Hepatocyte (in vitro differentiated cells): Measurements from ENCODE around the gene ABHD13. TPM values are rescaled to one million over a fixed set of nuclear protein-coding genes. Genes with fewer than 3 reads are reported as not detected.
"Not testable (repeated sequence)": the region's sequence is repeated elsewhere in the genome, so short reads cannot be mapped to it uniquely, and the experiment has no call there.

Experiments
- DNase-seq: peaks from one replicate; pipeline ENCODE4 v3.0.0-alpha.2; 2016; ENCODE audit warnings: low spot score
- H2AFZ ChIP-seq: fragments of 200-600 bp; sonication (generic); 2 replicates; pipeline ENCODE4 v1.6.0; 2016; ENCODE audit warnings: antibody characterized with exemption, mild to moderate bottlenecking
- H3K27ac ChIP-seq: fragments of 200-600 bp; sonication (generic); 2 replicates; pipeline ENCODE4 v1.5.1; 2016; ENCODE audit warnings: mild to moderate bottlenecking
- H3K27me3 ChIP-seq: fragments of 200-600 bp; sonication (generic); 2 replicates; pipeline ENCODE4 v1.6.1; 2016
- H3K36me3 ChIP-seq: fragments of 200-600 bp; sonication (generic); replicated peaks from 2 replicates; pipeline ENCODE4 v1.5.1; 2016; ENCODE audit warnings: low read depth; ENCODE audit not compliant: insufficient read depth
- H3K4me1 ChIP-seq: fragments of 200-600 bp; sonication (generic); 2 replicates; pipeline ENCODE4 v1.5.1; 2016; ENCODE audit warnings: mild to moderate bottlenecking, moderate library complexity; ENCODE audit not compliant: insufficient read depth
- H3K4me2 ChIP-seq: fragments of 200-600 bp; sonication (generic); 2 replicates; pipeline ENCODE4 v1.6.0; 2016
- H3K4me3 ChIP-seq: fragments of 200-600 bp; sonication (generic); 2 replicates; pipeline ENCODE4 v1.5.1; 2016; ENCODE audit warnings: mild to moderate bottlenecking
- H3K79me2 ChIP-seq: fragments of 200-600 bp; sonication (generic); 2 replicates; pipeline ENCODE4 v1.6.0; 2017; ENCODE audit warnings: mild to moderate bottlenecking
- H3K9me2 ChIP-seq: fragments of 200-600 bp; sonication (generic); replicated peaks from 2 replicates; pipeline ENCODE4 v1.6.0; 2017; ENCODE audit warnings: mild to moderate bottlenecking; ENCODE audit not compliant: insufficient read depth
- H3K9me3 ChIP-seq: fragments of 200-600 bp; sonication (generic); 2 replicates; pipeline ENCODE4 v1.5.1; 2016; ENCODE audit warnings: low read depth, mild to moderate bottlenecking
- H4K20me1 ChIP-seq: fragments of 200-600 bp; sonication (generic); 2 replicates; pipeline ENCODE4 v1.6.0; 2016; ENCODE audit warnings: mild to moderate bottlenecking; ENCODE audit not compliant: insufficient read depth, poor library complexity, severe bottlenecking
- EZH2 ChIP-seq: fragments of 200-600 bp; sonication (generic); IDR thresholded peaks from 2 replicates; pipeline ENCODE4 v1.6.1; 2016; ENCODE audit warnings: antibody characterized with exemption, mild to moderate bottlenecking, borderline replicate concordance
- EZH2phosphoT487 ChIP-seq: fragments of 200-600 bp; sonication (generic); IDR thresholded peaks from one replicate; pipeline ENCODE4 v1.6.1; 2018; ENCODE audit warnings: antibody characterized with exemption, mild to moderate bottlenecking, low read depth, moderate library complexity; ENCODE audit not compliant: unreplicated experiment, severe bottlenecking
- WGBS: methylation state at CpG from one replicate; pipeline ENCODE4 v1.1.6; 2016; ENCODE audit warnings: low lambda C conversion rate; ENCODE audit errors: missing lambda C conversion rate; 5-methylcytosine and 5-hydroxymethylcytosine counted together
- polyA plus RNA-seq: library from polyadenylated mRNA; unstranded; fragments of >200 nt; fragmentation: Nextera tagmentation; extraction: Ambion mirVana; gene quantifications from 2 replicates; pipeline ENCODE4 v1.2.1, GENCODE V29; 2016
- total RNA-seq: library from RNA; depleted of rRNA; stranded (reverse); fragments of >200 nt; gene quantifications from 2 replicates; pipeline ENCODE4 v1.2.3, GENCODE V29; 2014
- TF ChIP-seq, protein P1 (sequence below): fragments of 200-600 bp; sonication (generic); IDR thresholded peaks from 2 replicates; pipeline ENCODE4 v1.5.1; 2016; ENCODE audit warnings: antibody characterized with exemption, mild to moderate bottlenecking; ENCODE audit not compliant: poor library complexity

The ABHD13 gene
- total and polyA plus RNA-seq, 2 experiments from 2014 or later, result 8.1 to 17.8 TPM

DNA sequence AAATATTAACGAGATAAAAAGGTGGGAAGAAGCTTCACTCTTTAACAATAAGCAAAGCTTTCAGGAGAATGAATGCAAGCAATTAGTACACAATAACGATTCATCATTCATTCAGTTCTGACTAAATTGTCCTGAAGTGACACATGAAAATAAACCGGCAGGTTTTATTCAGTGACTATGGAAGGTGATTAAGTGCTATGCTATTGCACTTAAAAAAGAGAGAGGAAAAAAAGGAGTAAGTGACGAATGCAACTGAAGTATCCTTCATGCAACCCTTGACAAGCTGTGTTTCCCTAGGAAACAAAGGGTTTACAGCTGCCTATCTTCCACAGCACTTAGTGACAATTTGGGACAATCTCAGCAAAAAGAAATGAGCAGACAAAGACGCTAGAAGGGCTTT, 4.2 kb upstream of the ABHD13 start:
- peaks cover 10% of the 10 kb centered on the region for H3K4me1 ChIP-seq
- no peak overlapping the region for H3K27ac ChIP-seq
- H3K27me3 ChIP-seq, result no peaks in the 10 kb centered on the region
- H4K20me1 ChIP-seq, result no peaks in the 10 kb centered on the region
- peak overlapping the region; percentile 87 for H3K4me2 ChIP-seq
- H3K9me3 ChIP-seq, result no peaks in the 10 kb centered on the region
- no peaks in the 10 kb centered on the region for H3K9me2 ChIP-seq
- no peak for DNase-seq
- TF ChIP-seq EZH2 (no peak), EZH2phosphoT487 (no peak)
- TF ChIP-seq, protein P1, sequence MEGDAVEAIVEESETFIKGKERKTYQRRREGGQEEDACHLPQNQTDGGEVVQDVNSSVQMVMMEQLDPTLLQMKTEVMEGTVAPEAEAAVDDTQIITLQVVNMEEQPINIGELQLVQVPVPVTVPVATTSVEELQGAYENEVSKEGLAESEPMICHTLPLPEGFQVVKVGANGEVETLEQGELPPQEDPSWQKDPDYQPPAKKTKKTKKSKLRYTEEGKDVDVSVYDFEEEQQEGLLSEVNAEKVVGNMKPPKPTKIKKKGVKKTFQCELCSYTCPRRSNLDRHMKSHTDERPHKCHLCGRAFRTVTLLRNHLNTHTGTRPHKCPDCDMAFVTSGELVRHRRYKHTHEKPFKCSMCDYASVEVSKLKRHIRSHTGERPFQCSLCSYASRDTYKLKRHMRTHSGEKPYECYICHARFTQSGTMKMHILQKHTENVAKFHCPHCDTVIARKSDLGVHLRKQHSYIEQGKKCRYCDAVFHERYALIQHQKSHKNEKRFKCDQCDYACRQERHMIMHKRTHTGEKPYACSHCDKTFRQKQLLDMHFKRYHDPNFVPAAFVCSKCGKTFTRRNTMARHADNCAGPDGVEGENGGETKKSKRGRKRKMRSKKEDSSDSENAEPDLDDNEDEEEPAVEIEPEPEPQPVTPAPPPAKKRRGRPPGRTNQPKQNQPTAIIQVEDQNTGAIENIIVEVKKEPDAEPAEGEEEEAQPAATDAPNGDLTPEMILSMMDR, result no peak
- no peaks in the 10 kb centered on the region for H3K36me3 ChIP-seq
- H3K4me3 ChIP-seq, result peak overlapping the region; percentile 17
- 62% methylated on average over 5 of the region's 5 CpGs for WGBS
- H3K79me2 ChIP-seq, result peaks cover 22% of the 10 kb centered on the region
- peak overlapping the region; percentile 48 for H2AFZ ChIP-seq

DNA sequence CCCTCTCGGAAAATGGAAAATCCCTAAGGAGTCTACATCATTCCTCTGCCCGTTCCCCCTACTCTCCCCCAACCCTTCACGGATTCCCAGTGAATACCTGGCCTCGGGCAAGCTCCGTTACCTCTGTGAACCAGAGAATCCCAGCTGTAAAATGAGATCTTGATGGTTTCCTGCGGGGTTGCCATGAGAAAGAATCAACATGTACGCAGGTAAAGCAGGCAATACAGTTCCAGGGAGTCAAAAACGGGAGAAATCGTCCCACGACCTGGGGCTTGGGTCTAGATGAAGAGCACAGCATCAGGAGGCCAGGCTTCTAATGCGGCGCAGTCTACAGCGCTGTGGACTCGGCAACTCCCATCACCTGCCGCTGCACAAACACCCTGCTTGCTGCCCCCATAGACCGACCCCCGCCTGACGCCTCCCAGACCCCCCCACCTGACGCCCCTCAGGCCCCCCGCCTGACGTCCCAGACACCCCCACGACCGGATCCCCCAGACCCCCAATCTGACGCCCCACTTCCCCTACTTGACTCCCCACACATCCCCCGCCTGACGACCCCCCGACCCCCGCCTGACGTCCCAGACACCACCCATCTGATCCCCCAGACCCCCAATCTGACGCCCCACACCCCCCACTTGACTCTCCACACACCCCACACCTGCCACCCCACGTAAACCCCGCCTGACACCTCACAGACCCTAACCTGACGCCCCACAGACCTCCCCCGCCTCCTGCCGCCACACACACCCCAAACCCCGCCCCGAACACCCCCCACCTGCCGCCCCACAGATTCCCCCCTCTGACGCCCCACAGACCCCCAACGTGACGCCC, 3.5 kb upstream of the ABHD13 start:
- Histone ChIP-seq H3K9me2 (no peaks in the 10 kb centered on the region), H3K4me1 (peaks cover 14% of the 10 kb centered on the region), H3K27ac (no peak overlapping the region), H3K9me3 (no peaks in the 10 kb centered on the region), H4K20me1 (no peaks in the 10 kb centered on the region), H3K4me2 (peak overlapping the region; percentile 87), H3K27me3 (no peaks in the 10 kb centered on the region), H3K79me2 (peaks cover 29% of the 10 kb centered on the region), H3K36me3 (no peaks in the 10 kb centered on the region), H3K4me3 (peak overlapping the region; percentile 17), H2AFZ (peak overlapping the region; percentile 48)
- DNase-seq, result peak; percentile 45
- TF ChIP-seq, protein P1, result no peak
- TF ChIP-seq EZH2, result no peak
- no peak for TF ChIP-seq EZH2phosphoT487
- 6% methylated on average over 23 of the region's 41 CpGs for whole genome bisulfite sequencing

- Histone ChIP-seq H3K4me1 (peaks cover 22% of the 10 kb centered on the region), H3K36me3 (no peaks in the 10 kb centered on the region), H4K20me1 (no peaks in the 10 kb centered on the region), H3K27me3 (no peaks in the 10 kb centered on the region), H3K4me3 (peak within 1 kb of the TSS; percentile 22), H3K79me2 (peaks cover 37% of the 10 kb centered on the region), H3K9me3 (no peaks in the 10 kb centered on the region), H2AFZ (peak within 1 kb of the TSS; percentile 64), H3K9me2 (no peaks in the 10 kb centered on the region), H3K27ac (peak within 1 kb of the TSS; percentile 57), H3K4me2 (peak within 1 kb of the TSS; percentile 87)
- TF ChIP-seq, protein P1, result no peak
- no peak for TF ChIP-seq EZH2phosphoT487
- TF ChIP-seq EZH2, result no peak
- peak; percentile 98 for DNase-seq
- WGBS, result 0% methylated on average over 26 of the region's 26 CpGs
Measured at GRCh38 chr13:108215436-108215835, 2.8 kb upstream of the ABHD13 start, which contains the start of gene LIG4. TSS of gene LIG4 (minus strand) at chr13:108215536. CDS start at chr13:108211268, 4,268 bp downstream.

- H3K9me3 ChIP-seq, H3K27me3 ChIP-seq, H3K9me2 ChIP-seq, DNase-seq, H3K36me3 ChIP-seq, H4K20me1 ChIP-seq: not testable (repeated sequence)
- Histone ChIP-seq H2AFZ (peak overlapping the region; percentile 92), H3K27ac (peak overlapping the region; percentile 96), H3K79me2 (peaks cover 57% of the 10 kb centered on the region), H3K4me2 (peak overlapping the region; percentile 85), H3K4me3 (peak overlapping the region; percentile 94), H3K4me1 (peaks cover 22% of the 10 kb centered on the region)
- 80% methylated on average over 27 of the region's 27 CpGs for WGBS
Measured at GRCh38 chr13:108217307-108218043, 717 bp upstream of the ABHD13 start.
